KMS-11 (cell line): Measurements from ENCODE around the gene FERMT1.
"Not testable (repeated sequence)": the region's sequence is repeated elsewhere in the genome, so short reads cannot be mapped to it uniquely, and the experiment has no call there.

Experiments used
- H2AFZ ChIP-seq: fragments of 200-600 bp; sonication (generic); 2 replicates; pipeline ENCODE4 v1.6.1; 2016; ENCODE audit warnings: antibody characterized with exemption, mixed run types, low read depth
- H3K27ac ChIP-seq: fragments of 200-600 bp; sonication (generic); 2 replicates; pipeline ENCODE4 v1.6.1; 2016; ENCODE audit warnings: mild to moderate bottlenecking, mixed run types
- H3K27me3 ChIP-seq: fragments of 200-600 bp; sonication (generic); 2 replicates; pipeline ENCODE4 v1.6.1; 2017; ENCODE audit warnings: mild to moderate bottlenecking, low read depth, mixed run types, moderate library complexity; ENCODE audit not compliant: insufficient read depth
- H3K36me3 ChIP-seq: fragments of 200-600 bp; sonication (generic); 2 replicates; pipeline ENCODE4 v1.6.1; 2017; ENCODE audit warnings: mild to moderate bottlenecking, mixed run types; ENCODE audit not compliant: insufficient read depth
- H3K4me1 ChIP-seq: fragments of 200-600 bp; sonication (generic); 2 replicates; pipeline ENCODE4 v1.6.1; 2016; ENCODE audit warnings: mild to moderate bottlenecking, low read depth, mixed run types; ENCODE audit not compliant: poor library complexity, severe bottlenecking
- H3K4me2 ChIP-seq: fragments of 200-600 bp; sonication (generic); 2 replicates; pipeline ENCODE4 v1.7.0; 2016; ENCODE audit warnings: mild to moderate bottlenecking, mixed run types
- H3K4me3 ChIP-seq: fragments of 200-600 bp; sonication (generic); IDR thresholded peaks from 2 replicates; pipeline ENCODE4 v1.6.1; 2017; ENCODE audit warnings: low read depth, low read length, mixed read lengths; ENCODE audit not compliant: insufficient read depth
- H3K79me2 ChIP-seq: fragments of 200-600 bp; sonication (generic); 2 replicates; pipeline ENCODE4 v1.6.1; 2016; ENCODE audit warnings: low read depth, mixed run types; ENCODE audit not compliant: insufficient read depth
- H3K9ac ChIP-seq: fragments of 200-600 bp; sonication (generic); 2 replicates; pipeline ENCODE4 v1.6.1; 2016; ENCODE audit warnings: mild to moderate bottlenecking, mixed run types
- H4K20me1 ChIP-seq: fragments of 200-600 bp; sonication (generic); 2 replicates; pipeline ENCODE4 v1.6.1; 2016; ENCODE audit warnings: mild to moderate bottlenecking, mixed run types; ENCODE audit not compliant: insufficient read depth
- TF ChIP-seq, protein P1 (sequence below): fragments of 200-600 bp; sonication (generic); conservative IDR thresholded peaks from 2 replicates; pipeline ENCODE4 v1.6.1; 2017; ENCODE audit warnings: low read depth, mild to moderate bottlenecking, antibody characterized with exemption, low read length, moderate library complexity, mixed read lengths

Gene FERMT1

DNA sequence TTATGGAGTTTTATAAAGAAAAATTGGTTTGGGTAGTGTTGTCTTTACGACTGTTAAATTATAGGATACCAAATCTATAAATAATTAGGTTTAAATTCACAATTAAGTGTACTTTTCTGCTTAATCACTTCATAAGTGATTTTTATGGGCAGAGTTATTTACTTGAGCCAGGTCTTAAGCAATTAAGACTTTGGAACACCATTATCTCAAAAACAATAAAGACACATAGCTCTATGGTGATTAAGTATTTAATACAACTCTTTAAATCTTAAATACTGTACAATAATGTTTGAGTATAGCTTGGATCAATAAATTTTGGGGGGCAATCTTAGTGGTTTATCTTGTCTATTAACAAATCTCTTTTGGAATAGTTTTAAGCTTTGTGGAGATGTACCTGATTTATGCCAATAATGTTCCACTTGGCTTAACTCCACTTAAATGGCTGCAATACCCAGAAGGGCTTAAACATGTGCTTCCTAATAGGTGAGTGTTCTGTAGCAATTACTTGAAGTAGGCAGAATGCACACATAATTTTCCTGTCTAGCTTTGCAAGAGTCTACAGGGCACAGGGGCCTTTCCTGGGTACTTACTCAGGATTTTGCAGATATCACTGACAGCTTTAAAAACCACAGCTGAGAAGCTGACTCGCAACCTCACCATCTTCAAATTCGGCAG is 7.5 kb downstream of the FERMT1 start:
- Histone ChIP-seq H3K4me2 (no peak overlapping the region), H3K9ac (no peak overlapping the region), H3K79me2 (peaks cover 2% of the 10 kb centered on the region; the same call in 1 of the 2 replicates), H3K27me3 (no peaks in the 10 kb centered on the region), H4K20me1 (no peaks in the 10 kb centered on the region), H3K36me3 (peaks cover 17% of the 10 kb centered on the region; the same call in 1 of the 2 replicates), H3K27ac (no peak overlapping the region), H2AFZ (no peak overlapping the region), H3K4me3 (no peak overlapping the region), H3K4me1 (peaks cover 6% of the 10 kb centered on the region)
- TF ChIP-seq, protein P1, sequence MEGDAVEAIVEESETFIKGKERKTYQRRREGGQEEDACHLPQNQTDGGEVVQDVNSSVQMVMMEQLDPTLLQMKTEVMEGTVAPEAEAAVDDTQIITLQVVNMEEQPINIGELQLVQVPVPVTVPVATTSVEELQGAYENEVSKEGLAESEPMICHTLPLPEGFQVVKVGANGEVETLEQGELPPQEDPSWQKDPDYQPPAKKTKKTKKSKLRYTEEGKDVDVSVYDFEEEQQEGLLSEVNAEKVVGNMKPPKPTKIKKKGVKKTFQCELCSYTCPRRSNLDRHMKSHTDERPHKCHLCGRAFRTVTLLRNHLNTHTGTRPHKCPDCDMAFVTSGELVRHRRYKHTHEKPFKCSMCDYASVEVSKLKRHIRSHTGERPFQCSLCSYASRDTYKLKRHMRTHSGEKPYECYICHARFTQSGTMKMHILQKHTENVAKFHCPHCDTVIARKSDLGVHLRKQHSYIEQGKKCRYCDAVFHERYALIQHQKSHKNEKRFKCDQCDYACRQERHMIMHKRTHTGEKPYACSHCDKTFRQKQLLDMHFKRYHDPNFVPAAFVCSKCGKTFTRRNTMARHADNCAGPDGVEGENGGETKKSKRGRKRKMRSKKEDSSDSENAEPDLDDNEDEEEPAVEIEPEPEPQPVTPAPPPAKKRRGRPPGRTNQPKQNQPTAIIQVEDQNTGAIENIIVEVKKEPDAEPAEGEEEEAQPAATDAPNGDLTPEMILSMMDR, result no peak

DNA sequence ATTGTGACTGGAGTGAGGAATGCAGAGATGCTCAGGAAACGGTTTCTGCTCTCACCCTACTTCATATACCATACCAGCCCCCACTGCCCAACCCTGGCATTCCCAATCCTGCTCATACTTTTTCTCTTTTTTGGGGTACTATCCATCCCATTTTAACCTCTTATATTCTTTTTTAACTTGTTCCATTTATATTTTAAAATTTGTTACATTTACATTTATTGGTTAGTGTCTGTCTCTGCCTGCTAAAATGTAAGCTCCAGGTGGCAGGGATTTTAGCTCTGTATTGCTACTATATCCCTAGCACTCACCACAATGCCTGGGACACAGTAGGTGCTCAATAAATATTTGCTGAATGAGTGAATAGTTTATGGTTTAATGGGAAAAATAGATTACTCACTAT is 8.1 kb downstream of the FERMT1 start:
- H3K79me2 ChIP-seq, result no peaks in the 10 kb centered on the region; the same call in 1 of the 2 replicates
- no peak overlapping the region for H3K27ac ChIP-seq
- no peak overlapping the region for H3K9ac ChIP-seq
- peaks cover 20% of the 10 kb centered on the region; the same call in 1 of the 2 replicates for H3K36me3 ChIP-seq
- no peaks in the 10 kb centered on the region for H3K4me1 ChIP-seq
- H2AFZ ChIP-seq, result no peak overlapping the region
- no peak overlapping the region for H3K4me2 ChIP-seq
- H3K27me3 ChIP-seq, result no peaks in the 10 kb centered on the region
- H3K4me3 ChIP-seq, result no peak overlapping the region
- no peaks in the 10 kb centered on the region for H4K20me1 ChIP-seq
- TF ChIP-seq, protein P1, result no peak

DNA sequence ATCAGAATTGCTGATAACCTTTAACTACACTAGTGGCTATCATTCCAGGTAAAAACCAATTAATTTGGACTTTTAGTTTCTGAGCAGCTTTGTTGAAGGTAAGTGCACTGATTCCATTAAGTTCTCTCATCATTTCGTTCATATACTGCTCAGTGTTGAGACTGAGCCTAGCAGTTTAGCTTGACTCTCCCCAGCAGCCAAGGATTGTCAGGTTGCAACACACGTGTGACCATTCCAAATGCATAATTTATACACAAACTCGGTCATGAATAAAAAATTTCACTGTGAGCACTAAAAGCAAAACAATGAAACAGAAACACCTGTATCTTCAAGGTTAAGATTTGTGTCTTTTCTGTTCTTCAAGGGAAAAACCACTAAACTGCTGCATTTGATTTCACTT is 8.9 kb downstream of the FERMT1 start:
- H3K27me3 ChIP-seq, result no peaks in the 10 kb centered on the region
- no peaks in the 10 kb centered on the region for H4K20me1 ChIP-seq

DNA sequence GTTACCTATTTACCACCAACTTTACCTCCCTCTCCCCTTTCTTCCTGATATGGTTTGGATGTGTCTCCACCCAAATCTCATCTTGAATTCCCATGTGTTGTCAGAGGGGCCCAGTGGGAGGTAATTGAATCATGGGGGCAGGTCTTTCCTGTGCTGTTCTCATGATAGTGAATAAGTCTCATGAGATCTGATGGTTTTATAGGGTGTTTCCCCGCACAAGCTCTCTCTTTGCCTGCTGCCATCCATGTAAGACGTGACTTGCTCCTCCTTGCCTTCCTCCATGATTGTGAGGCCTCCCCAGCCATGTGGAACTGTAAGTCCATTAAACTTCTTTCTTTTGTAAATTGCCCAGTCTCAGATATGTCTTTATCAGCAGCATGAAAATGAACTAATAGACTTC is 9.9 kb downstream of the FERMT1 start:
- not testable (repeated sequence) for H3K4me1 ChIP-seq, H3K4me2 ChIP-seq, H3K4me3 ChIP-seq, H3K27me3 ChIP-seq, H3K27ac ChIP-seq, H3K79me2 ChIP-seq, H4K20me1 ChIP-seq, H3K9ac ChIP-seq, H2AFZ ChIP-seq
- H3K36me3 ChIP-seq, result peaks cover 26% of the 10 kb centered on the region; the same call in 1 of the 2 replicates

More for the DNA sequence above, 8.9 kb downstream of the FERMT1 start:
- Histone ChIP-seq H3K79me2 (no peaks in the 10 kb centered on the region; the same call in 1 of the 2 replicates), H3K4me2 (no peak overlapping the region), H3K36me3 (peaks cover 20% of the 10 kb centered on the region; the same call in 1 of the 2 replicates), H3K9ac (no peak overlapping the region), H3K4me1 (no peaks in the 10 kb centered on the region), H3K4me3 (no peak overlapping the region), H3K27ac (no peak overlapping the region), H2AFZ (no peak overlapping the region)
- TF ChIP-seq, protein P1, result no peak

DNA sequence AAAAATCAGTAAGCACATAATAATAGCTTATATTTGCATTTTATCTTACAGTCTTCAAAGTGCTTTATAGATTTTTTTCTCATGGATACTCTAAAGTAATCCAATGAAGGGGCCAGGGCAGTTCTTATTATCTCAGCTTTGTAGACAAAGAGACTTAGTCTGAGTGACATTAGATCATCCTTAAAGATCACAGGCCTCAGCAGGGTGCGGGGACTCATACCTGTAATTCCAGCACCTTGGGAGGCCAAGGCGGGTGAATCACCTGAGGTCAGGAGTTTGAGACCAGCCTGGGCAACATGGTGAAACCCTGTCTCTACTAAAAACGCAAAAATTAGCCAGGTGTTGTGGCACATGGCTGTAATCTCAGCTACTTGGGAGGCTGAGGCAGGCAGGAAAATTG is 14.5 kb downstream of the FERMT1 start:
- Histone ChIP-seq H3K36me3 (peaks cover 16% of the 10 kb centered on the region; the same call in 1 of the 2 replicates), H3K4me1 (peaks cover 38% of the 10 kb centered on the region), H3K27me3 (no peaks in the 10 kb centered on the region), H3K79me2 (no peaks in the 10 kb centered on the region), H3K4me2 (no peak overlapping the region), H3K27ac (no peak overlapping the region), H3K9ac (no peak overlapping the region), H2AFZ (no peak overlapping the region), H3K4me3 (no peak overlapping the region), H4K20me1 (no peaks in the 10 kb centered on the region)
- TF ChIP-seq, protein P1, result no peak
